GM12801 (cell line): Measurements from ENCODE around the gene RASA3.

Source experiments
- CTCF ChIP-seq: IDR thresholded peaks from one replicate; pipeline ENCODE4 v1.5.1; 2011; ENCODE audit warnings: control low read depth; ENCODE audit not compliant: insufficient read length; ENCODE audit errors: extremely low read depth

RASA3 gene

GRCh38 chr13:114054264-114054663, 78.2 kb downstream of the RASA3 start:
- TF ChIP-seq CTCF = no peak

- no peak for TF ChIP-seq CTCF
Observed at GRCh38 chr13:114053026-114053425, 79.4 kb downstream of the RASA3 start.

GRCh38 chr13:114050536-114051450, 81.6 kb downstream of the RASA3 start:
- TF ChIP-seq CTCF = no peak

GRCh38 chr13:114049626-114050101, 82.8 kb downstream of the RASA3 start:
- TF ChIP-seq CTCF = no peak

GRCh38 chr13:114049026-114049425, 83.4 kb downstream of the RASA3 start:
- no peak for TF ChIP-seq CTCF

- no peak for TF ChIP-seq CTCF
Observed at GRCh38 chr13:114048443-114048842, 84.0 kb downstream of the RASA3 start.

GRCh38 chr13:114047358-114047881, 85.0 kb downstream of the RASA3 start:
- no peak for TF ChIP-seq CTCF
